ENCODE data around the gene PLCB4.

Gene PLCB4

DNA sequence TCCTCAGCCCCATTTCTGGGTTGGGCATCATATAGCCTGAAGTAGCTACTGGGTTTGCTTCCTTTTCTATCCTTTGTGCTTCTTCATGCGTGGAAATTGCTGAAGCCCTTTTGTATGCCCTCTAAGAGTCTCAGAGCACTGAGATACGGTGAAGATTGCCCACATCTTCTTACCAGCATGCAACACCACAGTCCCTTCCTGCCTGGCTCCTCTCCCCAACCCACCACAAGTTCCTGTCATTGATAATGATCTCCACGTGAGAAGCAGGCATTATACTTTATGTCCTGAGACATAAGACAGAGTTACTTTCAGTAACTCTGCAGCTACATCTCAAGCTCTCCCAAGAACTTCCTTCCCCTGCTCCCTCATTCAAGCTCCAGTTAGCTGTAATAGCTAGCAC lies 15.8 kb upstream of the PLCB4 start:
- no CpG with 5 or more reads among the region's 3 CpGs for WGBS, 2 donors (ENCODE audit: extremely low coverage in 2 of 2, insufficient read length in 2 of 2, insufficient replicate concordance in 1 of 2)
- DNase-seq (ENCODE audit: low spot score) = no peak
- no peak overlapping the region for H2BK120ac ChIP-seq (ENCODE audit: low read depth, low read length)

DNA sequence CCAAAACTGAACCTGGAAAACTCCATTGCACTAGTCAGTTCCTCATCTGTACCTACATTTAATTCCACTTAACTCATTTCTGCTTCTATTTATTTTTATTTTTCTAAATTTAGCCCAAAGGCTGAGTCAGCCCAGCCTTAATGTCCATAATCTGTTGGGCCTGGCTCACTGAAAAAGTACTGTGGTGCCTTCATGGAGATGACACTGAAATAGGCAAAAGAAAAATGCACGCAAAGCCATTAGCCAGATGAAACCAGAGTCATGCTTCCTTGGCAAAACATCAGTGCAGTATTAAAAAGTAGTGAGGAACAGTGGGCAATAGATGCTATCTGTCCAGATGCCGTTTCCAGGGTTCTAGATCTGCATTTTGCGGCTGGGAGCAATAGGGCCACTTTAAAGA lies 14.7 kb upstream of the PLCB4 start:
- WGBS, 2 donors (ENCODE audit: extremely low coverage in 2 of 2, insufficient read length in 2 of 2, insufficient replicate concordance in 1 of 2) = no CpG with 5 or more reads among the region's 3 CpGs
- Histone ChIP-seq H4K8ac (ENCODE audit: low read depth, low read length) (no peak overlapping the region), H2BK15ac (ENCODE audit: low read length) (no peak overlapping the region), H4K91ac (ENCODE audit: low read depth, low read length, poor library complexity) (no peak overlapping the region), H3K4me3 (ENCODE audit: low read length in 2 of 2) (no peak overlapping the region), H3K4ac (ENCODE audit: low read length) (no peak overlapping the region), H3K4me2 (ENCODE audit: insufficient read depth, low read length, poor library complexity, severe bottlenecking) (no peak overlapping the region), H3K79me1 (ENCODE audit: low read depth, low read length) (no peaks in the 10 kb centered on the region), H2BK5ac (ENCODE audit: low read length) (no peak overlapping the region), H3K18ac (ENCODE audit: low read length) (no peak overlapping the region), H3K4me1 (ENCODE audit: control insufficient read depth in 2 of 2, insufficient read depth in 1 of 2, low read depth in 1 of 2, low read length in 2 of 2) (peaks cover 0 to 1% of the 10 kb centered on the region in 2 donors), H2BK12ac (ENCODE audit: low read length) (no peak overlapping the region), H3K36me3 (replicated peaks in 1 of 2; ENCODE audit: control insufficient read depth in 2 of 2, insufficient read depth in 2 of 2, low read length in 2 of 2) (no peaks in the 10 kb centered on the region), H3K9me3 (replicated peaks in 1 of 2; ENCODE audit: control insufficient read depth in 2 of 2, insufficient read depth in 1 of 2, low read depth in 1 of 2, low read length in 2 of 2) (no peaks in the 10 kb centered on the region), H2BK120ac (ENCODE audit: low read depth, low read length) (no peak overlapping the region), H3K9ac (ENCODE audit: low read depth, low read length, poor library complexity) (no peak overlapping the region), H2AK5ac (ENCODE audit: low read depth, low read length) (no peak overlapping the region), H3K27ac (replicated peaks; ENCODE audit: low read length) (no peak overlapping the region), H3K23ac (ENCODE audit: low read depth, low read length, poor library complexity) (no peak overlapping the region), H2AFZ (ENCODE audit: low read length) (no peak overlapping the region), H3K27me3 (ENCODE audit: control insufficient read depth in 3 of 3, insufficient read depth in 3 of 3, low read depth in 1 of 3, low read length in 3 of 3) (no peaks in the 10 kb centered on the region), H3K14ac (ENCODE audit: low read length) (no peak overlapping the region)
- DNase-seq (ENCODE audit: low spot score) = no peak

More for the DNA sequence above, 15.8 kb upstream of the PLCB4 start:
- H3K4me1 ChIP-seq (ENCODE audit: control insufficient read depth in 2 of 2, insufficient read depth in 1 of 2, low read depth in 1 of 2, low read length in 2 of 2) = peaks cover 0 to 1% of the 10 kb centered on the region in 2 donors
- no peak overlapping the region for H3K23ac ChIP-seq (ENCODE audit: low read depth, low read length, poor library complexity)
- H3K27me3 ChIP-seq (ENCODE audit: control insufficient read depth in 3 of 3, insufficient read depth in 3 of 3, low read depth in 1 of 3, low read length in 3 of 3) = no peaks in the 10 kb centered on the region
- no peak overlapping the region for H3K4me2 ChIP-seq (ENCODE audit: insufficient read depth, low read length, poor library complexity, severe bottlenecking)
- H3K79me1 ChIP-seq (ENCODE audit: low read depth, low read length) = no peaks in the 10 kb centered on the region
- H2AFZ ChIP-seq (ENCODE audit: low read length) = no peak overlapping the region
- no peak overlapping the region for H3K4ac ChIP-seq (ENCODE audit: low read length)
- H3K9ac ChIP-seq (ENCODE audit: low read depth, low read length, poor library complexity) = no peak overlapping the region
- H4K91ac ChIP-seq (ENCODE audit: low read depth, low read length, poor library complexity) = no peak overlapping the region
- no peak overlapping the region for H2BK12ac ChIP-seq (ENCODE audit: low read length)
- H2BK5ac ChIP-seq (ENCODE audit: low read length) = no peak overlapping the region
- H2AK5ac ChIP-seq (ENCODE audit: low read depth, low read length) = no peak overlapping the region
- H3K18ac ChIP-seq (ENCODE audit: low read length) = no peak overlapping the region
- peaks cover 1 to 5% of the 10 kb centered on the region in 2 donors for H3K9me3 ChIP-seq (replicated peaks in 1 of 2; ENCODE audit: control insufficient read depth in 2 of 2, insufficient read depth in 1 of 2, low read depth in 1 of 2, low read length in 2 of 2)
- no peak overlapping the region for H3K4me3 ChIP-seq (ENCODE audit: low read length in 2 of 2)
- no peak overlapping the region for H3K27ac ChIP-seq (replicated peaks; ENCODE audit: low read length)
- no peak overlapping the region for H3K14ac ChIP-seq (ENCODE audit: low read length)
- H2BK15ac ChIP-seq (ENCODE audit: low read length) = no peak overlapping the region
- no peak overlapping the region for H4K8ac ChIP-seq (ENCODE audit: low read depth, low read length)
- H3K36me3 ChIP-seq (replicated peaks in 1 of 2; ENCODE audit: control insufficient read depth in 2 of 2, insufficient read depth in 2 of 2, low read length in 2 of 2) = no peaks in the 10 kb centered on the region

DNA sequence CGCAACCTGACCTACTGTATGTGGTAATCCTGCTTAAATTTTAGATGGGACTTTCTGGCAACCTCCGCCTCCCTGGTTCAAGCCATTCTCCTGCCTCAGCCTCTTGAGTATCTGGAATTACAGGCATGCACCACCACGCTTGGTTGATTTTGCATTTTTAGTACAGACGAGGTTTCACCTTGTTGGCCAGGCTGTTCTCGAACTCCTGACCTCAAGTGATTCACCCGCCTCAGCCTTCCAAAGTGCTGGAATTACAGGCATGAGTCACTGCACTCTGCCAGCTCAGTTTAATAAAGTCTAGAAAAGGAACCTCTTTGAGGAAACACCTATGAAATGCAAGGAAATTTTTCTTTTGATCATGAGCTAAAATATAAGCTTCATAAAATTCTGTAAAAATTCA lies 9.0 kb upstream of the PLCB4 start:
- no peak overlapping the region for H2AK5ac ChIP-seq (ENCODE audit: low read depth, low read length)
- WGBS, 2 donors (ENCODE audit: extremely low coverage in 2 of 2, insufficient read length in 2 of 2, insufficient replicate concordance in 1 of 2) = no CpG with 5 or more reads among the region's 6 CpGs
- H4K8ac ChIP-seq (ENCODE audit: low read depth, low read length) = no peak overlapping the region
- H4K91ac ChIP-seq (ENCODE audit: low read depth, low read length, poor library complexity) = no peak overlapping the region
- H3K27ac ChIP-seq (replicated peaks; ENCODE audit: low read length) = no peak overlapping the region
- H3K27me3 ChIP-seq (ENCODE audit: control insufficient read depth in 3 of 3, insufficient read depth in 3 of 3, low read depth in 1 of 3, low read length in 3 of 3) = no peaks in the 10 kb centered on the region
- H3K4me2 ChIP-seq (ENCODE audit: insufficient read depth, low read length, poor library complexity, severe bottlenecking) = no peak overlapping the region
- H3K79me1 ChIP-seq (ENCODE audit: low read depth, low read length) = no peaks in the 10 kb centered on the region
- H2BK12ac ChIP-seq (ENCODE audit: low read length) = no peak overlapping the region
- no peak overlapping the region for H2BK5ac ChIP-seq (ENCODE audit: low read length)
- no peak overlapping the region for H3K4ac ChIP-seq (ENCODE audit: low read length)
- no peak overlapping the region for H3K18ac ChIP-seq (ENCODE audit: low read length)
- peaks cover 0 to 1% of the 10 kb centered on the region in 2 donors for H3K4me1 ChIP-seq (ENCODE audit: control insufficient read depth in 2 of 2, insufficient read depth in 1 of 2, low read depth in 1 of 2, low read length in 2 of 2)
- DNase-seq (ENCODE audit: low spot score) = no peak
- H2BK15ac ChIP-seq (ENCODE audit: low read length) = no peak overlapping the region
- H3K14ac ChIP-seq (ENCODE audit: low read length) = no peak overlapping the region
- H2AFZ ChIP-seq (ENCODE audit: low read length) = no peak overlapping the region
- H3K23ac ChIP-seq (ENCODE audit: low read depth, low read length, poor library complexity) = no peak overlapping the region
- H3K4me3 ChIP-seq (ENCODE audit: low read length in 2 of 2) = no peak overlapping the region
- no peaks in the 10 kb centered on the region for H3K9me3 ChIP-seq (replicated peaks in 1 of 2; ENCODE audit: control insufficient read depth in 2 of 2, insufficient read depth in 1 of 2, low read depth in 1 of 2, low read length in 2 of 2)
- no peak overlapping the region for H3K9ac ChIP-seq (ENCODE audit: low read depth, low read length, poor library complexity)
- H3K36me3 ChIP-seq (replicated peaks in 1 of 2; ENCODE audit: control insufficient read depth in 2 of 2, insufficient read depth in 2 of 2, low read length in 2 of 2) = no peaks in the 10 kb centered on the region
- no peak overlapping the region for H2BK120ac ChIP-seq (ENCODE audit: low read depth, low read length)

DNA sequence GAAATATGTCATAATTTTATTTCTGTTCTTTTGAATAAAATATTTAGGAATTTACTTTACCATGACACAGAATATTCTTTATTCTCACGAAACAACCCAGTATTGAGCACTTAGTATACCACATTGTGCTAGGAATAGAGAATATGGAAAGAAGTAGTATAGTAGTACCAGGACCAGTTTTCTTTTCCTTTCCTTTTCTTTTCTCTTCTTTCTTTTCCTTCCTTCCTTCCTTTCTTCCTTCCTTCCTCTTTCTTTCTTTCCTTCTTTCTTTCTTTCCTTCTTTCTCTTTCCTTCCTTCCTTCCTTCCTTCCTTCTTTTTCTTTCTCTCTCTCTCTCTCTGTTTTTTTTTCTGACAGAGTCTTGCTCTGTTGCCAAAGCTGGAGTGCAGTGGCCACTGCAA lies 7.5 kb upstream of the PLCB4 start:
- Histone ChIP-seq H3K27ac (replicated peaks; ENCODE audit: low read length) (no peak overlapping the region), H3K4ac (ENCODE audit: low read length) (no peak overlapping the region), H2BK5ac (ENCODE audit: low read length) (no peak overlapping the region), H3K9ac (ENCODE audit: low read depth, low read length, poor library complexity) (no peak overlapping the region), H2AK5ac (ENCODE audit: low read depth, low read length) (no peak overlapping the region), H3K4me1 (ENCODE audit: control insufficient read depth in 2 of 2, insufficient read depth in 1 of 2, low read depth in 1 of 2, low read length in 2 of 2) (no peaks in the 10 kb centered on the region), H3K27me3 (ENCODE audit: control insufficient read depth in 3 of 3, insufficient read depth in 3 of 3, low read depth in 1 of 3, low read length in 3 of 3) (no peaks in the 10 kb centered on the region), H2BK15ac (ENCODE audit: low read length) (no peak overlapping the region), H4K8ac (ENCODE audit: low read depth, low read length) (no peak overlapping the region), H3K23ac (ENCODE audit: low read depth, low read length, poor library complexity) (no peak overlapping the region), H3K14ac (ENCODE audit: low read length) (no peak overlapping the region), H3K36me3 (replicated peaks in 1 of 2; ENCODE audit: control insufficient read depth in 2 of 2, insufficient read depth in 2 of 2, low read length in 2 of 2) (no peaks in the 10 kb centered on the region), H2AFZ (ENCODE audit: low read length) (no peak overlapping the region), H3K4me3 (ENCODE audit: low read length in 2 of 2) (no peak overlapping the region), H3K18ac (ENCODE audit: low read length) (no peak overlapping the region), H2BK12ac (ENCODE audit: low read length) (no peak overlapping the region), H3K4me2 (ENCODE audit: insufficient read depth, low read length, poor library complexity, severe bottlenecking) (no peak overlapping the region), H2BK120ac (ENCODE audit: low read depth, low read length) (no peak overlapping the region), H3K9me3 (replicated peaks in 1 of 2; ENCODE audit: control insufficient read depth in 2 of 2, insufficient read depth in 1 of 2, low read depth in 1 of 2, low read length in 2 of 2) (no peaks in the 10 kb centered on the region), H4K91ac (ENCODE audit: low read depth, low read length, poor library complexity) (no peak overlapping the region), H3K79me1 (ENCODE audit: low read depth, low read length) (no peaks in the 10 kb centered on the region)
- DNase-seq (ENCODE audit: low spot score) = no peak
- WGBS, 2 donors (ENCODE audit: extremely low coverage in 2 of 2, insufficient read length in 2 of 2, insufficient replicate concordance in 1 of 2) = no CpG with 5 or more reads among the region's 1 CpG
